ENCODE data around the gene DGKQ.

Gene DGKQ

DNA sequence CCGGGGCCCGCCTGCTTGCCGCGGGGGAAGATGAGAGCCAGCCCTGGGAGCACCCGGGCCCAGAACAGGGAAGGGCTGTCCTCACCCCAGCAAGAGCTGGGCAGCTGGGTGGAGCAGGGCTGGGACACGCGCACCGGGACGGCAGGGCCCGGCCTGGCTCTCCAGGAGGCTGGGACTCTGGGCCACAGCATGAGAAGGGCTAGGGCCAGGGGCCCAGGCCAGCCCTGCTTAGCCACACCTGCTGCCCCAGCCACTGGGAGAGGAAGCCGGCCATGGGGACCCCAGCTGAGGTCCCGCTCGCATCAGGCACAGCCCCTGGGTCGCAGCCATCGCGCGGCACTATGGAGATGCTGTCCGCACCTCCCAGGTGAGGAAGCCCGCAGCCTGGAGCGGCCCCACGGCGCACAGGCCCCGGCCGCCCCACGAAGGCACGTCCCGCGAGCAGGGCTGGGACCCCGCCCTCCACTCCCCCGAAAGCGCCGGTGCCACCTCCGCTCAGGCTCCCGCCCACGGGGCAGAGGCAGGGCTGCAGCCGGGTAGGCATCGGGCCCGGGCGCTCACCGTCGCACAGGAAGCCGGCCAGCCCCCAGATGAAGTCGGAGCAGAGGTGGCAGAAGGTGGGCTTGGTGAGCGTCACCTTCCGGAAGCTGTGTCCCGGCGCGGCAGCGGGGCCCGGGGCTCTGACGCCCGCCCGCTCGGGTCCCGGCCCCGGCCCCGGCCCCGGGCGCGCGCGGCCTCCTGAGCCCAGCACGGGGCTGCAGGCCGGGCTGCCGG is 531 bp downstream of the DGKQ start:
- DNase-seq = no peak

DNA sequence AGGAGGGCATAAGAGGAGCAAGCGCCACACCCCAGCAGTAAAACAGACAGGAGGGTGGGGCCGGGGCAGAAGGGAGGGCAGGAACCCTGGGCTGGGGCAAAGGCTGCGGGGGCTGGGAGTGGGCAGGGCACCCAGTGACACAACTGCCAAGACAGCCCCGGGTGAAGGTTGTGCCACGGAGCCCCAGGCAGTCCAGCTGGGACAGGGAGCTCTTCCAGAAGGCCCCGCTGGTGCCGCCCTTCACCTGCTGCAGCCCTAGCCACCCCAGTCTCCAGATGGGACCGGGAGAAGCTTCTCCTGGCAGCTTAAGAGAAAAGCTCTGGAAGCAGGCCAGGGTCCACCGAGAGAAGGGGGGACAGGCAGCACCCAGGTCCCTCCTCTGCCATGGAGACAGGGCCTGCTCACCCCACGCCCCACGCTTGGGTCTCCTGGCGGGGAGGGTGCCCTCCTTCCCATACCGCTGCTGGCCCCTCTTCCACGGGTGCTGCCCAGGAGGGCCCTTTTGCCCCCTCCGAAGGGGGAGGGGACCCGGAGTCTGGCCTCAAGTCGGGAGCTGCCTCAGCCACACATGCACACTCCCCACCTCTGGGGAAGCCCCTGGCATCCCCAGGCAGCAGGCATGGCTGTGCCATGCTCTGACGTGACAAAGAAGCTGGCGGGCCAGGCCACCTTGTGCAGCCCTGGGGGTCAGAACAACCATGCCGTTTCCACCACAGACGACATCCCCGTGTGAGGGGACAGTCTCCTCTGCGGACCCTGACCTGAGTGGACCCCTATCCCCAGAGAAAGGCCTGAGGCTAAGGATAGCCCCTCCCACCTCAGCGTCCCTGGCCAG is 1.5 kb downstream of the DGKQ start:
- no peak for DNase-seq

DNA sequence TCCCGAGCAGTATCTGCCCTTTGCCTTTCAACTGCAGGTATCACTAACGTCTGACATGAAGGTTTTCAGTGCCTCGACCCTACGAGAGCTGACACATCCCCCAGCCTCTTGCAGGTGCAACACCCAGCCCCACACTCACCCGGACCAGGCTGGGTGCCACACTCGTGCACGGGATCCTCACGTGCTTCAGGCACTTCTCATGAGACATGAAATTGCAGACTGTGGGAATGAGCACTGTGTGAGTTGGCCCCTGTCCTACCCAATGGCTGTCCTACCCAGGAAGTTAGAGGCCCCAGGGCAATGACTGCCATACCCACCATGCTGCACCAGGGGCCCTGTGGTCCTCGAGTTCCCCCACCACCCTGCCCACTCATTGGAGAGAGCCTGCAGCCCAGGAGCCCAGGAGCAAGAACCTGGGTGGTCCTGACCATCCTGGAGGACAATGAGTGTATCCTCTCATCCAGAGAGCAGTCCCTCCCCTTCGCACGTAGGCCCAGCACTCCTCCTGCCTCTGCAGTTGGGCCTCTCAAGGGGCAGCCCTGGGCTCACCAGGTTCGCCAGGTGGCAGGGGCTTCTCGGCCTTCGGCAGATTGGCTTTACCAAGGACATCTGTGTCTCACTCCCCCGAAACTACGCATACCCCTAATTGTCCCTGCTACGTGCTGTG is 2.4 kb downstream of the DGKQ start:
- DNase-seq = no peak

DNA sequence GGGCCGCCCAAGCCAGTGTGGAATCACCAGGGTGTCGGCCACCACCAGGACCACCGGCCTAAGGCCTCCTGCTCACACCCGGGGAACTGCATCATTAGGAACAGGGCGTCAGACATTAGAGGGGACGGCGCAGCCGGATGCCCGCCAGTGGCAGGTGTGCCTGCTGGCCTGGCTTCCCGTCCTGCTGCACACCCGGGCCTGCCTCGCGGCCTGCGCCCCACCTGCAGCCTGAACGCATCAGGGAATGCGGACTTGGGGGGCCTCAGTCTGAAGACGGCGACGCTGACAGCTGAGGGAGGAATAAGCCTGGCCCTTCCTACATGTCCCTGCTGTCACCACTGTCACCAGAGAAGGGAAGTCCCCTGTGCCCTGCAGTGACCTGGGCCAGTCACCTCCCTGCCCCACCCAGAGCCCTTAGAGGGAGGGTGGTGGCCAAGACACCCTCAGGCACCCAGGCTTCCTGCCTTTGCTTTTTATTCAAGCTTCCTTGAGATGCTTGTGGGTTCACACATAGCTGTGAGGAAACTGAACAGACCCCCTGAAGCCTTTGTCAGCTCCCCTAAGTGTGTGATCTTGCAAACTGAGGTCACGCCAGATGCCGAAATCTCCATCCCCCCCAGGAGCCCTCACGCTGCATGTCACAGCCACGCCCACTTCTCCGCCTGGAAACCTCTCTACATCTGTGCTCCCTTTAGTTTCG is 3.2 kb downstream of the DGKQ start:
- no peak for DNase-seq

DNA sequence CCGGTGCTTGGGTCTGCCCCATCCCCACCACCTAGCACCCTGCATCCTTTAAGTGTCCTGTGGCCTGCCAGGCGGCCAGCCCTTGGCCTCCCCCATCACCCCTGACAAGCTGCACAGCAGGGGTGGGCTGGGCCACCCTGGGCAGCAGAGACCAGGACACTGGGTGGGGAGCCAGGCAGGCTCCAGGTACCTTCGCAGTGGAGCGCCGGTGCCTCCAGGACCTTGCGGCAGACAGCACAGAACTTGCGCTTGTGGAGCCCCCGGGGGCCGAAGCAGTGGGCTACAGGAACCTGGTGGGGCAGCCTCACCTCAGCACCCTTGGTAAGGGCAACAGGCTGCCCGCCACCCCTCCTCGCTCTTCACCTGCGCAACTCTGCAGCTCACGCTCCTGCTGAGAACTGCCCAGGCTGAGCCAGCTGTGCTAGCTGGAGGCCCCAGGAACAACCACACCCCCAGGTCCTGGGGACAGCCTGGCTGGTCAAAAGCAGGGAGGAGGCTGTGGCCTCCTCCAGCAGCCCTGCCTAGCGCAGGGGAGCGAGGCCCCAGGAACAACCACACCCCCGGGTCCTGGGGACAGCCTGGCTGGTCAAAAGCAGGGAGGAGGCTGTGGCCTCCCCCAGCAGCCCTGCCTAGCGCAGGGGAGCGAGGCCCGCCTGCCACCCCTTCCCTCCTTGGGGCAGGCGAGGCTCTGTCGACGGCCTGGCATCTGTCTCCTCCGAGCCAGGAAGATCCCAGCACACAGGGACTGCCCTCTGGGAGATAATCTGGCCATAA is 4.6 kb downstream of the DGKQ start:
- no peak for DNase-seq

DNA sequence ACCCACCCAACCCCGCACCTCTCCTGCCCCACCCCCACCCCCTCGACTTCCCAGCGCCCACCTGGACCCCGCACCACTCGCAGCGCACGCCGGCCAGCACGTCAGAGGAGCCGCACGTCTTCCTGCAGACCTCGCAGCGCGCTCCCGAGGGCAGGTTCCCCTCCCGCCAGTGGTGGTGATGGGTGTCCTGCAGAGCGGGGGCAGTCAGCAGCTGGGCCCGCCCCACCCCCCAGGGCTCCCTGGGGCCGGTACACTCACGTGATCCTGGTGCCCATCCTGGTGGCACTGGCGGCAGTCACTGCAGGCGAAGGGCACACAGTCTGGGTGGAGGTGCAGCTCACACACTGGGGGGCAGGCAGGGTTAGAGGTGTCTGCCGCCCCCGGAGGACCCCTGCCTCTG is 5.1 kb downstream of the DGKQ start:
- no peak for DNase-seq

DNA sequence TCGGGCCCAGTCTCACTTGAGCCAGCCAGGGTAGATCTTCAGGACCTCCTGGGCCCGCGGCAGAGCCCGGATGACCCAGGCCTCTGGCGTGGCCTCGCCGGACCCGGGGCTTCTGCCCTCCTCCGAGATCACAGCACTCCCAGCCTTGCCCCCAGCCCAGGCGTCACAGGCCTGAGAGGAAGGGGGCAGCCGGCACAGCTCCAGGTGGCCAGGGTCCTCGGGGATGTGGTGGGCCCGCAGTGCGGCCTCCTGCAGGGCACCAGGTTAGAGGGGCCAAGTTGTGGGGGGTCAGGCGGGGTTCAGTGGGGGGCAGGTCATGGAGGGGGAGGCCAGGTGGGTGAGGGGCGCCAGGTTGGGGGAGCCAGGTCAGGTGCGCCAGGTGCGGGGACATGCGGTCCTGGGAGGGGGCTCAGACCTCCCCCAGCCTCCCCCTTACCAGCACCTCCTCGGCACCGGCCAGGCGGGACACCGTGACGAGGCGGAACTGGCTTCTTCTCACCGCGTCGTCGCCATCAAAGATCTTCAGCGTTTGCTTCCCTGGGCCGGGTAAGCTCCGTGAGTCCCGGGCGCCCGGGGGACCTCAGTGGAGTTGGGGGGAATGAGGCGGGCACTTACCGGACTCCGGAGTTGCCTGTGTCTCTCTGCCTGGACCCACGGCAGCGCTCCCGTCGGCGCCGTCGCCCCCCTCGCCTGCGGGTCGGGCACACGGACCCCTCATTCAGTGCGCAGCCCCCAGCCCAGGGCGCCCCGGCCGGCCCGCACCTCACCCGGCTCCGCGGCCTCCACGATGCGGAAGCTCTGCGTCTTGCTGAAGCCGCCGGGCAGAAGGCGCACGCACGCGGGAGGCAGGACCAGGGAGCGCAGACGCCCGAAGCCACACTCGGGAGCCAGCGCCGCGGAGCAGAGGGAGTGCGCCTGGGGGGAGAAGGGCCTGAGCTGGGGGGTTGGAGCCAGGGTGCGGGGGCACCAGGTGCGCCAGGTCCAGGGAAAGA is 6.0 kb downstream of the DGKQ start:
- no peak for DNase-seq

DNA sequence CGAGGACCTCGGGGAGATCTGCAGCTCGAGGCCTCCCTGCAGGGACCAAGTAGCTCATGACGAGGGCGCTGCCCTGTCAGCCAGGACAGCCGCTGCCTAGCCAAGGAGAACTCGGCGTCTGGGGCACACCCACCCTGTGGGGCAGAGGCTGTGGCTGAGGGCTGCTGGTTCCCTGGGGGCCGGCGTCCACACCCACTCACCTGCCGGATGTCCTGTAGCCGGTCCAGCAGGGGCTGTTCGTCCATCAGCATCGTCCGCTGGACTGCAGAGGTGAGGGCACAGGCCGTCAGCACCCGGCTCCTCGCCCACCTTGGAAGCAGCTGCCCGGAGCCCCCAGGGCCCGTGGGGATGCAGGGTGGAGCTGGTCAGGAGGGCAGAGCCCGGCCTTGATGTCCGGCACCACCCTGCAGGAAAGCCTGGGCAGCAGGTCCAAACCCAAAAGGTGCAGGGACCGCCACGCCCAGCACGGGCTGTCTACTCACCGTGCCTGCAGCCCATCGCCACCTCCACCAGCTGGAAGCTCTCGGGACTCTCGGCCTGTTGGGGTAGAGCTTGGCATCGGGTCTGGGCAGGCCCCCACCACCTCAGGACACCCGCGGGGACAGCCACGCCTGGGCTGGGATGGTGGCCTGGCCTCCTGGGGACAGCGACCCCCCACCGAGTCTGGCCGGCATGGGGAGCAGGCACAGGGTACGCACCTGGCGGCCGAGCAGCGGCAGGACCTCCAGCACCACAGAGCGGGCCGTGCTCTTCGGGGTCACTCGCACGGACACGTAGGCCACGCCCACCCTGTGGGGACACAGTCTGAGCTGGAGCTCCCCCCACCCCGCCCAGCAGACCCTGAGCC is 6.9 kb downstream of the DGKQ start:
- no peak for DNase-seq

DNA sequence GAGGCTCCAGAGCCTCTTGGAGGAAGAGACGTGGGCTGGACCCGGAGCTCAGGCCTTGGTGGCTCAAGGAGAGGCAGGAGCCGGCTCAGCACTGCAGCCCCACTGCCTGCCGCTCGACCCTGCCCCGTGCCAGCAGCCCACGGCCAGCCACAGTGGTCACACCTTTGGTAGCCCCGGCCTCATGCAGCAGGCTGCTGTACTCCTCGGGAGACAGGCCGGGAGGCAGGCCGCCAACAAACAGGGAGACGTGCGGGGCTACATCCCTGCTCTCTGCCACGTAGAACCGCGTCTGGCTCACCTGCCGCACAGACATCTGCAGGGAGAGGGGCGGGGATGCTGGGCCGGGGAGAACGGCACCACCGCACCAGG is 7.6 kb downstream of the DGKQ start:
- DNase-seq = no peak

DNA sequence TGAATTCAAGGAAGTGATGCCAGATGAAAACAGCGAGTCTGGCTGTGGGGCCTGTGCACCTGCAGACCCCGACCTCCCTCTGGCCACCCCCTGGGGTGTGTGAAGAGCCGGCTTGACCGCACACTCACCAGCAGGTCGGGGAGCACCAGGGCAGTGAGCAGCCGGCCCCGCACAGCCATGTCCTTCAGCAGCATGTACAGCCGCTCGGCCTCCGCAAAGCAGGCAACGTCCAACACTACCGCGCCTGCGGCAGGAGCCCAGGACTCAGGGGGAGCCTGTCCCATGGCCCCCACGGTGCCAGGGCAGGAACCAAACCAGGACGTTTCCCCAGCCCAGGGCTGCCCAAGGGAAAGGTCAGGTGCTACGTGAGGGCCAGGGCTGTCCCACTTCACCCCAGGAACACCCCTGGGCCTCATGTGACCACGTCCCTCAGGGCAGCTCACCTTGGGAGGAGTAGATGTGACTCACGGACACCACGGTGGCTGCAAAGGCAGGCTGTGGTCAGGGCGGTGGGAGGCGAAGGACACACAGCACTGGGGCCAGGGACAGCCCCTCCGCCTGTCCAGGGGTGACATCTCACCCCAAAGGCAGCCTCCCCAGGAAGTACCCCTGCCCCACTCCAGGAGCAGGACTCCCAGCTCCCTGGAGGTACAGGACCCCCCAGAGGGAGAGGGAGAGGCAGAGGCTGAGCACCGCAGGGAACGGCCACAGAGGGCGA is 8.2 kb downstream of the DGKQ start:
- no peak for DNase-seq

DNA sequence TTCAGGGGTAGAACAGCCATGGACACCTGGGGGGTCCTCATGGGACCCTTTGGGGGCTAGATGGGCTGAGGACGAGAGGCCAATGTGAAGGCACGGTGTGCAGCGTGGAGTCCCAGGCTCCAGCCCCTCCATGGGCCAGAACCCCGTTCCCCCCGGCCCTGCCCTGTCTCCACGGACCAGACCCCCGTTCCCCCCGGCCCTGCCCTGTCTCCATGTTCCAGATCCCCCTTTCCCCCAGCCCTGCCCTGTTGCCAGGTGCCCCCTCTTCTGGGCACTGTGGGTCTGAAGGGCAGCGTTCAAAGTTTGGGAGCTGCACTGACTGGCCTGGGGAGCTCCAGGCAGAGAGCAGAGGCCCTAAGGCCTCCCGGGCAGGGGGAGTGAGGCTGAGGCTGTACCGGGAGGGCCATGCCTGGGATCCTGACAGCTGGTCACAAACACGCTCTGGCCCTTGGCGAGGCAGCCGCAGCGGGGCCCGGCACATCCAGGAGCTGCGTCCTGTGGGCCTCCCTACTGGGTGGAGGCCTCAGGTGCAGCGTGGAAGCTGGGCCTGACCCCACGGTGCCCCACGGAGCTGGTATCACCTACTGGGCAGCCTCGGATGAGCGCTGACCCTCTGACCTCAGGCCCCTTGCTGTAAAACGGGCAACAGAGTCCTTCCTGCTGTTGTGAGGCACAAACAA is 8.9 kb downstream of the DGKQ start:
- no peak for DNase-seq

DNA sequence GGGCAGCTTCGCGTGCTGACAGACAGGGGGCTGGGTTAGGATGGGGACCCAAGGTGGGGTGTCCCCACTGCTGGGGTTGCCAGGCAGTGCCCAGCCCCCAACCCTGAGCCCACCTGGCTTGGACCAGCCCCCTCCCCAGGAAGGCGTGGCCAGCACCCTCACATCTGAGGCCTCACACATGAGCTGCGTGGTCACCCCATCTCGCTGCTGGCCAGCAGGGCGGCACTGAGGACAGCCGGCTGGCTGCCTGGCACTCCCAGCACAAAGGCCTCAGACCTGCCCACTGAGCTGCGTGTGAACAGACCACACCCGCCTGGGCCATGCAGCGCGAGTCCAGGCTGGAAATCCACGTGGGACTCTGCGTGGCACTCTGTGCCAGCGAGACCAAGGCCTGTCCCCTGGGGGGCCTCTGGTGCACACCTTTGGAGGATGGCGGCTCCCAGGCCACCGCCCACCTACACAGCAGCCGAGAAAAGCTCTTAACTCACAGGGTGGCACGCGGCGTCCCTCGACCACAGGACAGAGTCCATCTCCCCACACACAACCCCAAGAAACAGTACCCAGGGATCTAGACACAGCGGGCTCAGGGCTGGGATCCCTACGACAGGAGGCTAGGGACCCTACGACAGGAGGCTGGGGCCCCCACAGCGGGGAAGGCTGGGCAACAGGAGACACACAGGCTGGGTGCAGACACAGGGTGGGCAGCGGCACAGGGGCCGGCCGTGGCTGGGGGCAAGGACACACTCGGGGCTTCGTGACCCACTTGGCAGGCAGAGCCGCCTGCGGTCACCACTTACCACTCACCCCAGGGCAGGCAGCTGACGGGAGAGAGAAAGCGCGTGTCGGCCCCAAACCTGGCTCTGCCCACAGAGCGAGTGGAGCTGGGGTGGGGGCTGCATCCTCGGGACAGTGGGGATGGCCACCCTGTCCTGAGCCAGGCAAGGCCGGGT is 9.8 kb downstream of the DGKQ start:
- DNase-seq = no peak

DNA sequence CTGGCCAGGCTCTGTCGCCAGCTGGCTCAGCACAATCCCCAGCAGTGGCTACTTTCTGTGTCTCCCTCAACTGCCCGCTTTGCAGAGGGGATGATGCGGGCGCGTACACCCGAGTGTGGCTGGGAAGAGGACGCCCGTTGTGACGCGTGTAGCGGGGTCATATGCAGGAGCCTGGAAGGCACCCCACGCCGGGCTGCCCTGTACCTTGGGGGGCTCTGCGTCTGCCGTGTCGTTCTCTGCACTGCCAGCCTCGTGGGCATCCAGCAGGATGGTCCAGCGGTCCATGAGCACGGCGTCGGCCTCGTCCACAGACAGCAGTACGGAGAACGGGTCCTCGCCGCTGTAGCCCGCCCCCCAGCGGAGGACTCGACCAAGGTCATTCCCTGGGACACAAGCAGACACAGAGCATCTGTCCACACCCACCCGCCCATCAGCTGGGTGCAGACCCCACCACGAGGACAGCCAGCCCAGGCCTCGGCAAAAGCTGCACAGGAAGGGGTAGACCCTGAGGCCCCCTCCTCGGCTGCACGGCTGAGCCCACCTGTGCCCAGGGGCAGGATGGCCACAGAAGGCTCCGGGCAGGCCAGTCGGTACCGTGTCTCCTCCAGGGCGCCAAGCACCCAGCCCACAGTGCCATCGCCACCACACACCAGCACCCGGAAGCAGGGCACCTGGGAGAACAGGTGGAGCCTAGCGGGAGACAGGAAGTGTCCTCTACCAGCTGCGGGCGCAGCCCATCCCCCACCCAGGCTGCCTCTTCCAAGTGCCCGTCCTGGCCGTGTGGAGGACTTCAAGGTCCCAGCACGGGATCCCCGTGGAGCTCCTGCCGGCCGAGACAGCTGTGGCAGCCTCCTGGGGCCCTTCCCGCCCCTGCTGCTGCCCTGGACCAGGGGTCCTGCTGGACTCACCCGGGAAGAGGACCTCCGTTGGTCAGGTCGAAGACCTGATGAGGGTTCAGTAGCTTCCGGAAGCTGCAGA is 10.8 kb downstream of the DGKQ start:
- DNase-seq = peak; percentile 54 to 63

DNA sequence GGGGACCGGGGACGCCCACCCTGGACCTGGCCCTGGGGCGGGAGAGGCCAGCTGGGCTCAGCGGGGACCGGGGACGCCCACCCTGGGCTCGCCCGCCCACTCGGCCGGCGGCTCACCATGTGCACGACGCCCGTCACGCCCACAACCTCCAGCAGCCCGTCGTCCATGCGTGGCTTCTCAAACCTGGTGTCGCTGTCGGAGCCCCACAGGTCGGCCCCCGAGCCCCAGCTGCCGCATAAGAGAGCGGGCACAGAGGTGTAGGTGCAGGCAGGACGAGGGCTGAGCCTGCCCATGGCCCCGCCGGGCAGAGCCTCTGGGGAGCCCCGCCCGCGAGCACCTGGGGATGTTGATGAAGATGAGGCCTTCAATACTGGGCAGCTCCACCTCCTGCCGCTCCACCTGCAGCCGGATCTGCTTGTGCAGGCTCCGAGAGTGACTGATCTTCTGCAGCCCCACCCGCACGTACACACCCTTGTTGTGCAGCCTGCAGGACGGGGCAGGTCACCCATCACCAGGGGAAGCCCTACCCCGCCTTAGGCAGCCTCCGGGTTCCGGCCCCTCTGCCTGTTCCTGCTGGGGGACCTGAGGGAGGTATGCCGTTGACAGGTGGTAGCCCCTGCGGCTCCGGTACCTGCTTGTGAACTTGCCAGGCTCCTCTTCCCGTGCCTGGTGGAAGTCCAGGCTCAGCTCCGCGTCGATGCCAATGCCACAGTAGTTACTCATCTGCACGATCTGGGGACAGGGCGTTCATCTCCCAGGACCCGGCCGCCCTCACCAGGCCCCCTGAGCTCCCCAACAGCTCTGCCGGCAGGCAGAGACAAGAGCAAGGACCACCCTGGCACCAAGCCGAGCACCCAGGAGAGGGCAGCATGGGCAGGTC is 11.8 kb downstream of the DGKQ start:
- DNase-seq = peak in 1 of 2 experiments; percentile 58

DNA sequence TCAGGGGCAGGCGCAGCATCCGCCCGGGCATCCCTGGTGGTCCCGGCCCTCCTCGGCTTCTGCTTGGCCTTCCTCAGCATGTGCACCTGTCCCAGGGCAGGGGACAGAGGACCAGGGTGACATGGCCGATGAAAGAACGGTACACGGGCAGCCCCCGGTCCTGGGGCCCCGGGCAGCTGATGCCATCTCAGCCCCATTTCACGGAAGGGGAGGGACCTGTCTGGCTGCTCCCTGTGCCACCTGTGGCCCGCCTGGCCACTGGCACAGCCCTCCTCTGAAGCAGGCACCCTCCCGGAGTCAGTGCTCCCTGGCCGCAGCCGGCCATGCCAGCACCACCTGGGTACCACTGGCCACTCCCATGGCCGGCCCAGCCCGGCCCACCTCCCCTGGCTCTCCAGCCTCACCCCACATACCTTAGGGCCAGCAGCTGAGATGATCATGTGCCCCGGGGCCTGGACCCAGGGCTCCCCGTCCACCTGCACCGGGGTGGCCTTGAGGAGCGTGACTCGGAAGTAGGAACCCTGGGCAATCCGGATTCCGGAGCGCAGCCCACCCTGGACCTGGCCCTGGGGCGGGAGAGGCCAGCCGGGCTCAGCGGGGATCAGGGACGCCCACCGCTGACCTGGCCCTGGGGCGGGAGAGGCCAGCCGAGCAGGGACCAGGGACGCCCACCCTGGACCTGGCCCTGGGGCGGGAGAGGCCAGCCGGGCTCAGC is 12.6 kb downstream of the DGKQ start:
- DNase-seq = no peak

Data from NCI-H187 (cell line).